Islet precursor cell (in vitro differentiated cells): ENCODE data around the gene PDE10A.
A peak's percentile ranks its signal among the peaks of the same experiment; 100 is the strongest.
"Not testable (repeated sequence)": the region's sequence is repeated elsewhere in the genome, so short reads cannot be mapped to it uniquely, and the experiment has no call there.

Source experiments
- DNase-seq: peaks from one replicate; pipeline ENCODE4 v3.0.0-alpha.2; 2018

PDE10A gene

DNA sequence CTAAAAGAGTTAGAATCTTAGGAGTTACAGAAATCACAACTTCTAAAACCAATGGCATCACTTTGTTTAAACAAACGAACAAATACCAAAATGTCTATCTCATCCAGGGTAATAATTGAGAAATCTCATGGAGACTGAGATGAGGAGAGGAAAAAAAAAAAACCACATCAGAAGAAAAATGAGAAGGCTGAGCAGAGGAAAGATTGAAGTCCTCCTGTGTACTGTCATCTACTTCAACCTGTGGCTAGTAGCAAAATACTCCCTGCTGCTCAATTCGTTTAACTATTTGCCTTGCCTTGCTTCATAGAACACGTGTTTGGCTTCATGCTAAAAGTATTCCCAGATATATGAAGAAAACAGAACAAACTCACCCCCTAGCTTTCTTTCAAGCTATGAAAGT lies 143.7 kb downstream of the PDE10A start:
- no peak for DNase-seq

DNA sequence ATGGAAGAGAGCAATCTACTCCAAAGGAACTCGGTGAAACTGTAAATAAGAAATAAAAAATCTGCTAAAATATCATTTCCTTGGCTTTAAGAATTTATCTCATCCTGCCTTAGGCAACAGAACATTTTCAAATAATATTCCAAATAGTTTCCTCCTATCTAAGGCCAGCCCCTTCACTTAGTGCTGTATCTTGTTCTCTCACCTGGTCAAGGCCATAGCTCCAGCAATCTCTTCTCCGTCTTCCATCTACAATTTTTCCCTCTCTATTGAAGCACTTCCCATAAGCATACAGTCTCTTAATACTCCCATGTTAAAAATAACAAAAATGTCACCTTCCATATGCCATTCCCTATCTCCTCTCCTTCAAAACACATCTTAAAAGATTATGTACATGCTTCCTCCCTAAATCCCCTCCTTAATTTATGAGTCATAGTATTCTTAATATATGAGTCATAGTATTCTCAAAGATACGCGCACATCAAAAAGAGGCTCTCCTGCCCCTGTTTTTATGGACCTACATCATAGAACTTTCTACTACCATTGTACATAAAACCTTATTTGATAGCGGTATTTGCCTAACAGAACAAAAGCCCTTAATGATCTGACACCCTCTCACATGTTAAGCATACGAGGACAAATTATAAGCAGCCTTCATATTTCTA lies 146.9 kb downstream of the PDE10A start:
- no peak for DNase-seq

DNA sequence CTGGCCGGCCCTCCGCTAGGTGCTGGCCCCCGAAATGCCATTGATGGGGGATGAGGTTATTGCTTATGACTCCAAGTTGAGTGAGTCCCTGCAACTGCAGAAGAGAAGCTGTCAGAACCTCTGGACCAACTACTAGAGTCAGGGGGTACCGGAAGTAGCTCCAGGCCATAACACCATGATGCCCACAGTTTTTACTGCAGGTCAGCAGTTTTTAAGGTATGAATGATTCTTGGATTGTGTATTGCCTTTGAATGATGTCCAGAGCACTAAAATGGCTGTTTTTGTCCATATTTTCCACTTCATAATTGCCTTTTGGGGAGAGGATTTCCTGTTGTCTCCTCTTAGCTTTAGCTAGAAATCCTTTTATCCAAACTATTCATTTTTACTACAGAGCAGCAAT lies 148.4 kb downstream of the PDE10A start:
- no peak for DNase-seq

DNA sequence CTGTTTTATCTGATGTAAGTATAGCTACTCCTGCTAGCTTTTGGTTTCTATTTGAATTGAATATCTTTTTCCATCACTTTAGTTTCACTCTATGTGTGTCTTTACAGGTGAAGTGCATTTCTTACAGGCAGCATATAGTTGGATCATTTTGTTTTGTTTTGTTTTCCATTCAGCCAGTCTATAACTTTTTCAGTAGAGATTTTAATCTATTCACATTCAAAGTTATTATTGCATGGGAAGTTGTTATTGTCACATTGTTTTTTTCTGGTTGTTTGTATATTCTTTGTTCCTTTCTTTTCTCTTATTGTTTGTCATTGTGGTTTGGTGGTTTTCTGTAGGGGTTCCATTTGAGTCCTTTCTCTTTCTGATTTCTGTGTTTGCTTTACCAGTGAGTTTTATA lies 151.2 kb downstream of the PDE10A start:
- DNase-seq, result no peak

DNA sequence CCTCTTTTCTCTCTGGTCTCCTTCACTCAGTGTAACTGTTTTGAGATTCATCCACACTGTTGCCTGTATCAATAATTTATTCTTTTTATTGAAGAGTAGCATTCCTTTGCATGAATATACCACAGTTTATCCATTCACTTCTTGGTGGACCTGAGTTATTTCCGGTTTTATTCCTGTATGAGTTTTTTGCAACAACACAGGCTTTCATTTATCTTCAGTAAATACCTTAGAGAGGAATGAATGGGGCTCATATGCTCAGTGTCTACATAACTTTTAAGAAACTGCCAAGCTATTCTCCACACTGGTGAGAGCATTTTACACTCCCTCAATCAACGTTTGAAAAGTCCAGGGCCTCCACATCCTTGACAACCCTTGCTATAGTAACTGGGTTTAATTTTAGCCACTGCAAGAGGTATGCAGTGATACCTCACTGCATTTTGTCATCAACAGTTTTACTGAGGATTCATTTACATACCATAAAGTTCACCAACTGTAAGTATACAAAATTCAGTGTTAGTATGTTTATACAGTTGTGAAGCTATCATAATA lies 154.6 kb downstream of the PDE10A start:
- DNase-seq, result no peak

DNA sequence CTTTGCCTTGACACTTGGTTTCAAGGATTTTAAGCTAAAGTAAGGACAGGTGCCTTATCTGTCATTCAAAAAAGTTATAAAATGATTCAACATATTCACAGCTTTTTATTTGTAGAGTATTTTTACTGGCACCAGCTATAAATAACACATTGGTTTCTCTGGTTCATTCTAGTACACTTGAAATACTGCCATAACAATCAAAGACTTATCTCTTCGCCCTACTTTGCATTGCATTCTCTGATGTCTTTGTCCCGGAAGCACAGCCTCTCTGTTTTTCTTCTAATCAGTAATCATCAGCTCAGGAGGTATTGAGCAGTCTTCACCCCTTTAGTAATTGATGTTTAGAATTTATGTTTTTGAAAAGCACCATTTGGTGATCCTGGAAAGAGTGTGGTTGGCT lies 156.4 kb downstream of the PDE10A start:
- DNase-seq, result no peak

DNA sequence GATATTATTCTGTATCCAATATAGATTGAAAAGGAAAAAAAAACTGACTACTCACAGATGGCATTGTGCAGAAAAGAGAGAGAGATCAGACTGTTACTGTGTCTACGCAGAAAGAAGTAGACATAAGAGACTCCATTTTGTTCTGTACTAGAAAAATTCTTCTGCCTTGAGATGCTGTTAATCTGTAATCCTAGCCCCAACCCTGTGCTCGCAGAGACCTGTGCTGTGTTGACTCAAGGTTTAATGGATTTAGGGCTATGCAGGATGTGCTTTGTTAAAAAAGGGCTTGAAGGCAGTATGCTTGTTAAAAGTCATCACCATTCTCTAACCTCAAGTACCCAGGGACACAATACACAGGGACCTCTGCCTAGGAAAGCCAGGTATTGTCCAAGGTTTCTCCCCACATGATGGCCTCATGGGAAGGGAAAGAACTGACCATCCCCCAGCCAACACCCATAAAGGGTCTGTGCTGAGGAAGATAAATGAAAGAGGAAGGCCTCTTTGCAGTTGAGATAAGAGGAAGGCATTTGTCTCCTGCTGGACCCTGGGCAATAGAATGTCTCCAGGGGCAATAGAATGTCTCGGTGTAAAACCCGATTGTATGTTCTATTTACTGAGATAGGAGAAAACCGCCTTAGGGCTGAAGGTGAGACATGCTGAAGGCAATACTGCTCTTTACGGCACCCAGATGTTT lies 162.7 kb downstream of the PDE10A start:
- DNase-seq, result peak; percentile 67

DNA sequence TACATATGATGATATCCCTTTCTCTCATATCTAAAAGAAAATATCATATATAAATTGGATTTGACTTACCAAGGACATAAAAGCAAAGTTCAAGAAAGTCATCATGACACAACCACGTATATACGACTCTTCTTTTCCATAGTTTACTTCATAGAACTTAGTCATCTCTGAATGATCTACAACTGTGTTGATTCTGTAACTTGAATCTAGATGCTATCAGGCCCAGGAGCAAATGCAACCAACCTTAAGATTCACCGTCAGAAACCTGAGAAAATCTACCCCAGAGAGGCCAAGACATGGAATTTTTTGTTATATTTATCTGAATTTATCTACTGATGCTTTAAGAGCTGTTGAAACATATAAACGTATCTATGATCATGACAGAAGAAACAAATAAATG lies 165.6 kb downstream of the PDE10A start:
- DNase-seq, result no peak

DNA sequence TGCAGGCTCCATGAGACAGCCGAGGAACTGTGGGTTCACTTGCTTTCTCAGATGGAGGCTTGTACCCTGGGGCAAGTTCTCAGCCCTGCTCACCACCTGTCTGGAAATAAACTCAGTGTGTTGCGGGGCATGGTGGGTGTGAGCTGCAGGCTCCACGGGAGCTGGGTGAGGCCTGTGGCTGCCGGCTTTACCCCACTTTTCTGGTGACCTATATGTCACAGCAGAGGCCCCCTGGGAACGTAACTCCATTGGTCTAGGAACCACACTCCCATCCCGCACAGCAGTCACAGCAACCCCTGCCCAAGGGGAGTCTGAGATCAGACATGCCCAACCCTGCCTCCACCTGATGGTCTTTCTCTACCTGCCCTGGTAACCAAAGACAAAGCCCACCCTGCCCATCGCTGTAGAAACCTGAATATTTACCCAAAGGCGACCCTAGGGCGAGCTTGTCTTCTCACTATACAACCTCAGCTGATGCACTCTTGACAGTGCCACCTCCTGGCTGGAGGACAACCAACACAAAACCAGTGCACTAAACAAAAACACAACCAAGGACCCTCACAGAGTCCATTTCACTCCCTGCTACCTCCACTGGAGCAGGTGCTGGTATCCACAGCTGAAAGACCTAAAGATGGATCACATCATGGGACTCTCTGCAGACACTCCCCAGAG lies 174.3 kb downstream of the PDE10A start:
- DNase-seq, result no peak

DNA sequence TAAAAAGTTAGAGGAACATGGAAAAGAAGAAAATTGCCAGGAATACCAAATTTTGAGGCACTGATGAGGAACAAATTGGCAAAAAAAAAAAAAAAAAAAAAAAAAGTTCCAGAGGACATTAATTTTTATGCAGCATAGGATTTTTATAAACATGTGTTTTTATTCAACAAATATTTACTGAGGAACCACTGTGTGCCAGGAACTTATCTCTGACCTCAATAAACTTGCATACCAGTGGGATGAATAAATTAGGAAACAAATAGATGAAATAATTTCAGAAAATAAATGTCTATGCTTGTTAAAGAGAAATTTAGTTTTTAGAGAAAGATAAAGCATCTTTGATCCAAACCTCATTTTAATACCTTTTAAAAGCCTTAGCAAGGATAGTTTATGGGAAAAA lies 175.1 kb downstream of the PDE10A start:
- DNase-seq, result no peak

DNA sequence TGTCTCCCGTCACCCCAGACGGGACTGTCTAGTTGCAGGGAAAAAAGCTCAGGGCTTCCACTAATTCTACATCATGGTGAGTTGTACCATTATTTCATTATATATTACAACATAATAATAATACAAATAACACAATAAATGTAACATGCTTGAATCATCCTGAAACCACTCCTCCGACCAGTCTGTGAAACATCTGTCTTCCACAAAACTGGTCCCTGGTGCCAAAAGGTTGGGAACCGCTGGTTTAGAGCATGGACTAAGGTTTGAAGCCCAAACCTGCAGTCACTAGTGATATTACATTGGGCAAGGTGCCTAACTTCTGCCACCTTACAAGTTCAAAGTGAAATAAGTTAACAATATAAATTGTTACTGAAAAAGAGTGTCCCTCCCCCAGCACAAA lies 175.7 kb downstream of the PDE10A start:
- no peak for DNase-seq

DNA sequence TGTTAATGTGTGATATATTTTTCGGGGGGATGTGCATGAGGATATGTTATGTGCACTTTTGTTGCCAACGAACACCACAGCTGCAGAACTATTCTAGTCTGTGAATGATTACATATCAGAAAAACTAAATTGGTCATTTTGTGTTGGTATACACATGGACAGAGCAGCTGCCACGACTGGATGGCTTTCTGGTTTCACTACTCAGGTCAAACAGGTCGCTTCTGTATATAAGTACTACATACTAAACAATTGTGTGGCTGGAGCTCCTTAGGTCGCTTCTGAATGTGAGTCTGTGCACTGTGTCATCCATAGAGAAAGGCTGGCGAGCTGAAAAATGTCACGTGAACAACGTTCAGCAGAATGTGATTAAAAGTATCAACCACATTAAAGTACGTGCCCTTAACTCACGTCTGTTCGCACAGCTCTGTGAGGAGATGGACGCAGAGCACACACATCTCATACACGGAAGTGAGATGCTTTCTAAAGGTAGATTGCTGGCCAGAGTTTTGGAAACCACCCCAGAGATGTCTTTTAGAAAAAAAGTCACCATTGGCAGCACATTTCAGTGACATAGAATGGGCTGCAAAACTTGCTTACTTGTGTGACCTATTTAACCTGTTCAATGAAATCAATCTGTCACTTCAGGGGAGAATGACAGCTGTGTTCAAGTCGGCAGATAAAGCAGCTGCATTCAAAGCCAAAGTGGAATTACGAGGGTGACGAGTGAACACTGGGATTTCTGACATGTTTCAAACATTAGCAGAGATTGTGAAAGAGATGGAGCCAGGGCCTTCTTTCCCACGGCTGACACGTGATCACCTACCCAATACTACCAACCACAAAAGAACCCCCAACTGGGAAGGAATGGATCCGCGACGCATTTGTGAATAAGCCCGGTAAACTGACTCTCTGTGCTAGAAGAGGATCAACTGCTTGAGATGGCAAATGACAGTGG lies 176.6 kb downstream of the PDE10A start:
- DNase-seq, result no peak

DNA sequence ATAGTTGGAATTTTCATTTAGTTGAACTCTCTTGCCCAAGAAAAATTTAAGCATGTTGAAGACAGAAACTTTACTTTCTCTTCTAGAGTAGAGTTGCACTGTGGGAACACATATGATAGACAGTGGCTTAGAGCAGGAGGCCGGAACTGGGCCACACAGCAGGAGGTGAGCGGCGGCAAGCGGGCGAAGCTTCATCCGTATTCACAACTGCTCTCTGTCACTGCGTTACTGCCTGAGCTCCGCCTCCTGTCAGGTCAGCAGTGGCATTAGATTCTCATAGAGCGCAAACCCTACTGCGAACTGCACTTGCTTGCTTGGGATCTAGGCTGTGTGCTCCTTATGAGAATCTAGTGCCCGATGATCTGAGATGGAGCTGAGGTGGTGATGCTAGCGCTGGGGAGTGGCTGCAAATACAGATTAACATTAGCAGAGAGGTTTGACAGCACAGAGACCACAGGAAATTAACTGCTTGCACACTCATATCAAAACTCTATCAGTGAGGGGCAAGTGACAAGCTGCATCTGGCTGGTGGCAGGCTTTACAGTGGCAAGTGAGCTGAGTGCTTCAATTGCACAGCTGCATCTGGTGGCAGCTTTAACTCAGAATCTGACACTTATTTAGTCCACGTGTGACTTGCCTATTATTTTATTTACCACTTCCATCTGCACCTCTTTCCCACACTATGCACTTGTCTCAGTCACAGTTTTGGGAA lies 178.7 kb downstream of the PDE10A start:
- no peak for DNase-seq

DNA sequence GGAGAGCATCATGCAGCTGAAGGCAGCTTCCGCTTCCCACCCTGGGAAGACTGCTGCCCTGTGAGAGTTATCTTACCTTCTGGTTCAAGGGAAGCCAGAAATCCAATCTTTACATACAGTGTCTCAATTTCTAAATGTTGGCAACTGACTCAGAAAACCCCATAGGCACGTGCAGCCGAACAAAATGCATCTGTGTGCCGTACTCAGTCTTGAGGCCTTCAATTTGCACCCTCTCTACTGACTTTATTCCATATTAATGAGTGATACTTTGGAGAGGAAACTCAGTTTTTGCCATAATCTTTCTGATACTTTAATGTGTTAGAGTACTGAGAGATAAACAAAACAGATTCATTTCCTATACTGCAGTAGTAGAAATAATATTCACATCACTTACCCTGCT lies 181.1 kb downstream of the PDE10A start:
- DNase-seq, result no peak

DNA sequence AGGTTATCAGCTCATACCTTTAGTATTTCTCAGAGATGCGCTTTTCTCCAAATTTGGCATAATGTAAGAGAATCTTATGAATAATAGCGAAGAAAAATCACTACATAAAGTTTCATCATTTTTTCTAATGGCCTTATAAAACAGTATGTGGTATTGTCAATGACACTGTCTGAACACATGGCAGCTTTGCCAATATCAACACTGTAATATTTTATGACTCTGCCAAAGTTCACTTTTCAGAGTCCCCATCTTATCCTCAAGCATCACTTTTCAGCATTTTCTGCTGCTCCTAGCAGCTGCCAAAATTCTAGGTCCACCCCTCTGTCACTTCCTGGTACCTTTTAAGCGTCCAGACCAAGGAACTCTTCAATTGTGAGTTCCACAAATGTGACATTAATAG lies 182.1 kb downstream of the PDE10A start:
- no peak for DNase-seq

DNA sequence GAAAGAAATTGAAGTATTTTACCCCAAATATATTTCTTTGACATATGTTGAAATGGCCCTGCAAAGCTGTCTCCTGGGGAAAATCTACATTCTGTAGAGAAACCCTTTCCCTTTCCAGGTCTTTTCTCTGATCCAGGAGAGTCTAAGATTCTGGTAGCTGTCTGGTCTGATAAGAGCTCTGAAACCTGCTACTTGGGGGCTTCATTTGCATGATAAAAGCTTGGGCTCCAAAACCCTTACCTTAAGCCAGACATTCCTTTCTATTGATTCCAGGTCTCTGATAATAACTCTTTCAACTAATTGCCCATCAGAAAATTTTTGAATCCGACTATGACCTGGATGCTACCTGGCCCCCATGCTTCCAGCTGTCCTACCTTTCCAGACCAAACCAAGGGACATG lies 184.5 kb downstream of the PDE10A start:
- DNase-seq, result no peak

DNA sequence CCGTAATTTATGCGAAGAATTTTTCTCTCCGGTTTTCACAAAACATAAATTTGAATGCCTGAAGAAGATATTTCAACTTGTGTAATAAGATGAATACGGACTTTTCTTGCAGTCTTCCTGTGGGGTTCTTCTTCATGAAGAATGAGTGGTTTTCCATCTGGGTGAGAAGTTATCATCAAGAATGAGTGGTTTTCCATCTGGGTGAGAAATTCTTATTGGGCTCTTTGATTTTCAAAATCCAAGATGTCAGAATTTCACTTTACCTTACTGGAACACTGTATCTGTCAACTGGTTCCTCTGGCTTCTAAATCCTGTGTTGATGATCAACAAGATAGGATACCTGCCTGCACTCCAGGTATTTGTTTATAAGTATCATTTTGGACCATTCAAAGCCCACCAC lies 193.6 kb downstream of the PDE10A start:
- DNase-seq, result no peak

DNA sequence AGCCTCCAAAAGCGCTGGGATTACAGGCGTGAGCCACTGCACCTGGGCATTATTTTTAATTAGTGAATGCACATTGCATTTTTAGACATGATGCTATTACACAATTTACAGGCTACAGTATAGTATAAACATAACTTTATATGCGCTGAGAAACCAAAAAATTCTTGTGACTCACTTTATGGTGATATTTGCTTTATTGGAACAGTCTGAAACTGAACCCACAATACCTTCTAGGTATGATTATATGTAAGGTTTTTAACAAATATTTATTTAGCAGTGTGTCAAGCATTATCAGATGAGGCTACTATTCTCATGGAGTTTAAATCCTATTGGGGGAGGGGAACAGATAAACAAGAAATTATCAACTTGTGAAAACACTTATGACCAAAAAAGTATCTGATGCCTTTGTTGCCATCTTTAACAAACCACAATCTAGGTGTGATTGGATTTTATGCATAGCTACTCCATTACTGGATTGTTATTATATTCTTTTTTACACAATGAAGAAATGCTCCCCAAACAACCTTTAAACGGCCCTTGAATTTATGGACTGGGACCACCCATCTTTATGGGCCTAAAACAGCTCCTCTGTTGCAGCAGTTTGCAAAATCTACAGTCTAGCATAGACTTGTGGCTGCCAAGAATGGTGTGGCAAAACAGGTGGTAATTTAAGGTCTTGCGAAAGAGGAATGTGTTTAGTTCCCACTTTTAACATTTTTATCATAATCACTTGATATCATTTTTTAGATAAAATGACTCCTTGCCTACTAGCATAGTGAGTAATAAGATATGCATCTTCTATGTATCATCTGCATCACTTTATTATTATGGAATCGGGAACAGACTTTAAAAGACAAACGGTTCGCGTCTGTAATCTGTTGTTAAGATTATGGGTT lies 194.5 kb downstream of the PDE10A start:
- DNase-seq, result no peak

DNA sequence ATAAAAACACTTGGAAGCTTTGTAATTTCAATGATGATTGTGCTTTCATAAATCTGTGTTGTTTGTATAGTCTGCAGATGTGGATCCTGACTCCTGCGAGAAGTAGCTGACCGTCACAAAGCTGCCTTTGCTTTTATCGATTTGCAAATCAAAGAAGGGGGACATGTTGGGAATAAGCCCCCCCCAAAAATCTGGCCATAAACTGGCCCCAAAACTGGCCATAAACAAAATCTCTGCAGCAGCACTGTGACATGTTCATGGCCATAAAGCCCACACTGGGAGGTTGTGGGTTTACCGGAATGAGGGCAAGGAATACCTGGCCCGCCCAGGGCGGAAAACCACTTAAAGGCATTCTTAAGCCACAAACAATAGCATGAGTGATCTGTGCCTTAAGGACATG lies 199.5 kb downstream of the PDE10A start:
- not testable (repeated sequence) for DNase-seq

DNA sequence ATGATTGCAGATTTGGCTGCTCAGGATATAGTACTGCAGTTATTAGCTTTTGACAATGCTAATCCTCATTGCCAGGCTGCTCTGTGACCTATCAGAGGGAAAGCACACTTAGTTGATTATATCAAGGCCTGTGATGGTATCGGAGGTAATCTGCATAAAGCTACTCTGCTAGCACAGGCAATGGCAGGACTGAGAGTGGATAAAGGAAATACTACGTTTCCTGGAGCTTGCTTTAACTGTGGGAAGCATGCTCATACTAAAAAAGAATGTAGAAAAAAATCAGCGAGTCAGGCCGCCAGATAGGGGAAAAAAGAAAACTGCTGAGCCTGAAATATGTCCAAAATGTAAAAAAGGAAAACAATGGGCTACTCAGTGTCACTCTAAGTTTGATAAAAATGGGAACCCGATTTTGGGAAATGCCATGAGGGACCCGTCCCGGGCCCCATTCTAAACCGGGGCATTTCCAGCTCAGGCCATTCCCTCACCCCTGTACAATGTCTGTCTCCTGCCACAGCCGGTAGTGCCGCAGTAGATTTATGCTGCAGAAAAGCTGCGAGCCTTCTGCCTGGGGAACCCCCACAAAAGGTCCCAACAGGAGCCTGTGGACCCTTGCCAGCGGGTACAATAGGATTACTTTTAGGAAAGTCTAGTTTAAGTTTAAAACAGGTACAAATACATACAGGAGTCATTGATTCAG lies 203.3 kb downstream of the PDE10A start:
- DNase-seq, result not testable (repeated sequence)

DNA sequence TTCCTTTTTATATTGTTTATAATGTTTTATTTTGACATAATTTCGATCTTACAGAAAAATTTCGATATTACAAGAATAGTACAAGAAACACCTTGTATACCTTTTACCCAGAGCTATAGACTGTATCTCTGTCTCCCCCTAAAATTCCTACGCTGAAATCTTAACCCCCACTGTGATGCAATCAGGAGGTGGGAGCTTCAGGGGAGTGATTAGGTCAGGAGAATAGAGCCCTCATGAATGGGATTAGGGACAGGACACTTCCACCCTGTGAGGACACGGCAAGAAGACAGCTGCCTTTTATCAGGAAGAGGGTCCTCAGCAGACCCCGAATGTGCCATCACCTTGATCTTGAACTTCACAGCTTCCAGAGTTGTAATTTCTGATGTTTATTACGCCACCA lies 204.9 kb downstream of the PDE10A start:
- DNase-seq, result no peak
